Large intestine (tissue), 3 donors: Measurements from ENCODE around the gene RELA. TPM values are rescaled to one million over a fixed set of nuclear protein-coding genes. Genes with fewer than 3 reads are reported as not detected.

Experiments
- DNase-seq, 2 donors: peaks; one replicate each; pipeline versions ENCODE4 v3.0.0 to v3.0.0-alpha.2; 2013
- H3K27ac ChIP-seq: one replicate; pipeline ENCODE4 v1.5.1; 2013; ENCODE audit warnings: low read length
- H3K27me3 ChIP-seq: 2 replicates; pipeline ENCODE4 v1.6.1; 2013; ENCODE audit warnings: low read length; ENCODE audit not compliant: control insufficient read depth, insufficient read depth
- H3K36me3 ChIP-seq: 2 replicates; pipeline ENCODE4 v1.6.1; 2013; ENCODE audit warnings: low read length; ENCODE audit not compliant: control insufficient read depth, insufficient read depth
- H3K4me1 ChIP-seq: one replicate; pipeline ENCODE4 v1.6.1; 2013; ENCODE audit warnings: low read length; ENCODE audit not compliant: control insufficient read depth, insufficient read depth
- H3K4me3 ChIP-seq: one replicate; pipeline ENCODE4 v1.5.1; 2013; ENCODE audit warnings: low read length
- H3K9me3 ChIP-seq: one replicate; pipeline ENCODE4 v1.6.1; 2013; ENCODE audit warnings: mild to moderate bottlenecking, low read depth, low read length, moderate library complexity; ENCODE audit not compliant: control insufficient read depth
- WGBS: methylation state at CpG from one replicate; pipeline ENCODE4 v1.1.5; 2013; ENCODE audit warnings: low lambda C conversion rate; ENCODE audit not compliant: insufficient coverage; 5-methylcytosine and 5-hydroxymethylcytosine counted together
- polyA plus RNA-seq: library from polyadenylated mRNA; unstranded; fragments of 120-200 nt; gene quantifications from one replicate; pipeline ENCODE4 v1.2.1, GENCODE V29; 2013

Gene RELA
- polyA plus RNA-seq, 1 donor, result 53.8 TPM

DNA sequence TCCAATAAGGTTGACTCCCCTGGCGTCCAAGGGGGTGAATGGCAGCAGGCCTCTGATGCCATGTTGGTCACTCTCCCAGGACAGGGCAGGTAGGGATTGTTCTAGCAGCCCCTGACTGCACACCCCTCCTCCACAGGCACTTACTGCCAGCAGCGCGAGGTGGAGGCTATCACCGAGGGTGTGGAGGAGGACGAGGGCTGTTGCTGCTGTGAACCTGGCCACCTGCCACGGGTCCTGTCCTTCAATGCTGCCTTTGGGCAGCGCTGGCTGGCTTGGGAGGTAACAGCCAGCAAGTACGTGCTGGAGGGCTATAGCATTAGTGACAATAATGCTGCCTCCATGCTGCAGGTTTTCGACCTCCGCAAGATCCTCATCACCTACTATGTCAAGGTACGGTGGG is 32.5 kb downstream of the RELA start:
- DNase-seq, result no peak
- H3K27me3 ChIP-seq, result no peaks in the 10 kb centered on the region
- H3K36me3 ChIP-seq, result peaks cover 89% of the 10 kb centered on the region
- H3K4me3 ChIP-seq, result no peak overlapping the region
- H3K9me3 ChIP-seq, result no peaks in the 10 kb centered on the region
- no peak overlapping the region for H3K27ac ChIP-seq
- WGBS, result 100% methylated on average over 1 of the region's 11 CpGs
- H3K4me1 ChIP-seq, result no peaks in the 10 kb centered on the region

DNA sequence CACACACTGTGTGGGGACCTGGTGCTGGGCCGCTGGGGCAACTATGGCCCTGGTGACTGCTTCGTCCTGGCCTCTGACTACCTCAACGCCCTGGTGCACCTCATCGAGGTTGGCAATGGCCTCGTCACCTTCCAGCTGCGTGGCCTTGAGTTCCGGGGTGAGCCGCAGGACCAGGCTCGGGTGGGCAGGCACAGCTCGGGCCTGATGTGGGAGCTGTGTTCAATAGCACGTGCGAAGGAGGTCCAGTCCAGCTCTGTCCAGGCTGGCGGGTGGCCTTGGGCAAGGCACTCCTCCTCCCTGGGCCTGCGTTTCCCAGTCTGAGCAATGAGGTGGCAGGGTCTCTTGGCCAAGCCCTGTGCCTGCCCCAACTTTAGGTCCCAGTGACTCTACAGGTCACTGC is 33.1 kb downstream of the RELA start:
- Histone ChIP-seq H3K27me3 (no peaks in the 10 kb centered on the region), H3K4me3 (no peak overlapping the region), H3K27ac (no peak overlapping the region), H3K4me1 (no peaks in the 10 kb centered on the region), H3K36me3 (peaks cover 89% of the 10 kb centered on the region), H3K9me3 (no peaks in the 10 kb centered on the region)
- no peak for DNase-seq
- no CpG with 5 or more reads among the region's 14 CpGs for WGBS

DNA sequence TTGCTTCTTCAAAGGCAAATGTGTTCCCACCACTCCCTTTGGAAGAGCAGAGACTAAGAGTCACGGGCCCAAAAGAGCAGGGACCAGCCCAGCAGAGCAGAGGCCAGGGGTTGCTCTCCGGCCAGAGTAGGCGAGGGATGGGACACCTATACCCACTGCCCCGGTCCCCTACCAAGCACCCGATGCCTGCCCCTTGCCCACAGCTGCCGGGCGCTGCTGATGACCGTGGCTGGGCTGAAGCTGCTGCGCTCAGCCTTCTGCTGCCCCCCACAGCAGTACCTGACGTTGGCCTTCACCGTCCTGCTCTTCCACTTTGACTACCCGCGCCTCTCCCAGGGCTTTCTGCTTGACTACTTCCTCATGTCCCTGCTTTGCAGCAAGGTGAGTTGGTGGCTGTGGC is 35.5 kb downstream of the RELA start:
- DNase-seq, result no peak
- Histone ChIP-seq H3K4me1 (no peaks in the 10 kb centered on the region), H3K4me3 (no peak overlapping the region), H3K27me3 (no peaks in the 10 kb centered on the region), H3K27ac (no peak overlapping the region), H3K36me3 (peaks cover 89% of the 10 kb centered on the region), H3K9me3 (no peaks in the 10 kb centered on the region)
- WGBS, result no CpG with 5 or more reads among the region's 13 CpGs

DNA sequence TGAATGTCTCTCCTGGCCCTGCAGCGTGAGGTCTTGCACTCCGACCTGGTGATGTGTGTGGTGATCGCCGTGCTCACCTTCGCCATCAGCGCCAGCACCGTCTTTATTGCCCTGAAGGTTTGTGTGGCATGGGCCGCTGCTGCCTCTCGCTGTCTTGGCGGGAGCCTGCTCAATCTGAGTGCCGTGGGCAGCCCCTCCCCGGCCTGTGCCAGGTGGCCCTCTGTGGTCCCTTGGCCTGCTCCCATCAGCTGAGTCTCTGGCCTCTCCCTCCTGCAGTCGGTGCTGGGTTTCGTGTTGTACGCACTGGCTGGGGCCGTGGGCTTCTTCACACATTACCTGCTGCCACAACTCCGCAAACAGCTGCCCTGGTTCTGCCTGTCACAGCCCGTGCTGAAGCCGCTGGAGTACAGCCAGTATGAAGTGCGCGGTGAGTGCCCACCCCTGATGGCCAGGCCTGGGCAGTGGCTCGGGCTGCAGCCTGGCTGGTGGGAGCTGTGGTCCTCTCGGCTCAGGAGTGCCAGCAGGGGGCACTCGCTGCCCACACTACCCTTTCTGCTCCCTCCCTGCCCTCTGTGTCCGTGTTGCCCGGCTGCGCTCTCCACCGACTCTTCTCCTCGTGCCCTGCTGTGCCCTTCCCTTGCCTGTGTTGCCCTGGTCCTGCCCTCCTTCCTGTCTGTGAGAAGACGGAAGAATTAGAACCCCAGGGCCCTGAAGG is 36.9 kb downstream of the RELA start:
- Histone ChIP-seq H3K4me3 (no peak overlapping the region), H3K4me1 (no peaks in the 10 kb centered on the region), H3K27ac (no peak overlapping the region), H3K36me3 (peaks cover 94% of the 10 kb centered on the region), H3K9me3 (no peaks in the 10 kb centered on the region), H3K27me3 (no peaks in the 10 kb centered on the region)
- no CpG with 5 or more reads among the region's 30 CpGs for WGBS
- DNase-seq, result no peak

DNA sequence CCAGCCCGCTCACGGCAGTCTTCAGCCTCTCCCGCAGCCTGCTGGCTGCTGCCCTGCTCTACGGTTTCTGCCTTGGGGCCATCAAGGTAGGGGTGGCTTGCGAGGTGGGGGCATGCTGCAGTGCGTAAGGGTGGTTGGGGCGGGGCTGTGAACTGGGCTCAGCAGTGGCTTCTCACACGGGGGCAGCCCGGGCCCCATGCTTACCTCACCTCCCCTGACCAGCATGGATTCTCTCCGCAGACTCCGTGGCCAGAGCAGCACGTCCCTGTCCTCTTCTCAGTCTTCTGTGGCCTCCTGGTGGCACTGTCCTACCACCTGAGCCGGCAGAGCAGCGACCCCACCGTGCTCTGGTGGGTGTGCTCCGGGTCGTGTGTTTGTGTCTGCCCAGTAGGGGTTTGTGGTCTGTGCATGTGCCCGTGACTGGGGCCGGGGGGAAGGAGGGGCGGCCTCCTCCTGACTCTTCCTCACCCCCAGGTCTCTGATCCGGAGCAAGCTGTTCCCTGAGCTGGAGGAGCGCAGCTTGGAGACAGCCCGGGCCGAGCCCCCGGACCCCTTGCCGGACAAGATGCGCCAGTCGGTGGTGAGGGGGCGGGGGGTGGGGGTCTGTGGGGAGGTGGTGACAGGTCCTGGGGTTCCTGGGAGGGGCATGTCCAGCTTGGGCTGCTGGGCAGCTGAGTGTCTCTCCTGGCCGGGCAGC is 37.6 kb downstream of the RELA start:
- H3K27me3 ChIP-seq, result no peaks in the 10 kb centered on the region
- H3K36me3 ChIP-seq, result peaks cover 94% of the 10 kb centered on the region
- no peak overlapping the region for H3K27ac ChIP-seq
- WGBS, result no CpG with 5 or more reads among the region's 30 CpGs
- H3K4me1 ChIP-seq, result no peaks in the 10 kb centered on the region
- DNase-seq, result no peak
- no peak overlapping the region for H3K4me3 ChIP-seq
- no peaks in the 10 kb centered on the region for H3K9me3 ChIP-seq

DNA sequence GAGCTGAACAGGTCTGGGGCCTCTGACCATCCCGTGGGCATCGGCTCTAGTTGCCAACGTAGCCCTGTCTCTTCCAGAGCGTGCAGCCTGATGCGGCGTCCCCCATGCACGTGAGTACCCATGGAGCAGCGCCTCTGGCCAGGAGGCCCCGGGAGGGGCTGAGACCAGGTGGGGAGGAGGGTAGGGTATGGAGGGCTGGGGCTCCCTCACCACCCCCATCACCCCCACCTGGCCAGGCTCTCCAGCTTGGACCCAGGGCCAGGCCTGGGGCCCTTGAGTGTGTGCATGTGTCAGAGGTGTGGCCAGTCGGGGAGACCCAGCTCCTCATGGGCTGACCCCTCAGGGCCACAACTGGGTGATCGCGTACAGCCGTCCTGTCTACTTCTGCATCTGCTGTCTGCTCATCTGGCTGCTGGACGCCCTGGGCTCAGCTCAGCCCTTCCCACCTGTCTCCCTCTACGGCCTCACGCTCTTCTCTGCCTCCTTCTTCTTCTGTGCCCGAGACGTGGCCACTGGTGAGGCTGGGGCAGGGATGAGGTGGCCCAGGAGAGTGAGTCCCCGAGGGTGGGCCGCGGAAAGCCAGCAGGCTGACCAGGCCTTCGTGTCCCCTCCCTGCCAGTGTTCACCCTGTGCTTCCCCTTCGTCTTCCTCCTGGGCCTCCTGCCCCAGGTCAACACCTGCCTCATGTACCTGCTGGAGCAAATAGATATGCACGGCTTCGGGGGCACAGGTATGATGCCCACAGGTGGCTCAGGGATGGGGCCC is 38.7 kb downstream of the RELA start:
- no CpG with 5 or more reads among the region's 25 CpGs for WGBS
- no peak for DNase-seq
- no peaks in the 10 kb centered on the region for H3K9me3 ChIP-seq
- no peak overlapping the region for H3K27ac ChIP-seq
- no peaks in the 10 kb centered on the region for H3K4me1 ChIP-seq
- H3K36me3 ChIP-seq, result peaks cover 94% of the 10 kb centered on the region
- H3K4me3 ChIP-seq, result no peak overlapping the region
- no peaks in the 10 kb centered on the region for H3K27me3 ChIP-seq

DNA sequence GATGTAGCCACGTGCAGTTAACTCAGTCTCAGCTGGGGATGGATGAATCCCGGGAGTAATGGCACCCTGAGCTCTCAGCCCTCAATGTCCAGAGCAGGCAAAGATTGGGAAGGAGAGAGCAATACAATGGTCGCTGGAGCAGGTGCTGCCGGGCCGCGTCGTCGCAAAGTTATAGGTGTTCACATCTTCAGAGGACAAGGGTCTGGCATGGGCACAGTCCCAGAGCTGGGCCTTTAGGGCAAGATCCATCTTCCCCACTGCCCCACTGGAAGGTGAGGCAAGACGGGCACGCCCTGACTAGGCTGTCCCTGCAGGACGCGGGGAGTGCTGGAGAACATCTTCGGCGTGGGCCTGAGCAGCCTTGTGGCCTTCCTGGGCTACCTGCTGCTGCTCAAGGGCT is 39.5 kb downstream of the RELA start:
- H3K36me3 ChIP-seq, result peaks cover 94% of the 10 kb centered on the region
- no peak for DNase-seq
- no CpG with 5 or more reads among the region's 14 CpGs for WGBS
- H3K4me1 ChIP-seq, result no peaks in the 10 kb centered on the region
- H3K27me3 ChIP-seq, result no peaks in the 10 kb centered on the region
- no peaks in the 10 kb centered on the region for H3K9me3 ChIP-seq
- no peak overlapping the region for H3K4me3 ChIP-seq
- no peak overlapping the region for H3K27ac ChIP-seq

DNA sequence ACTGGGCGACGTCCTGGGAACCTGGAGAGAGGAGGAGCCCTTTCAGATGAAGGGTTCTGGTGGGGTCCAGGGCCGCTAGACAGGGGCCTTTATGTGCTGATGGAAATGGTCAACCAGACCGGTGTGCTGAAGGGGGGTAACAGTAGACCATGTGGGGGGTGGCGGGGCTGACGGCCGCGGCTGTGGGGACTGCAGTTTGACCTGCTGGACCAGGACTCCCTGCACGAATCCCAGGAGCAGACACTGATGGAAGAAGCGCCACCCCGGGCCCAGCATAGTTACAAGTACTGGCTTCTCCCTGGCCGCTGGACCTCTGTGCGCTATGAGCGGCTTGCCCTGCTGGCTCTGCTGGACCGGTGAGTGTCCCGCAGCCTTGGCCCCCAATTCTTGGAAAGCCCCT is 40.7 kb downstream of the RELA start:
- Histone ChIP-seq H3K9me3 (no peaks in the 10 kb centered on the region), H3K4me1 (peaks cover 5% of the 10 kb centered on the region), H3K4me3 (no peak overlapping the region), H3K36me3 (peaks cover 94% of the 10 kb centered on the region), H3K27me3 (no peaks in the 10 kb centered on the region), H3K27ac (no peak overlapping the region)
- WGBS, result no CpG with 5 or more reads among the region's 16 CpGs
- DNase-seq, result no peak

DNA sequence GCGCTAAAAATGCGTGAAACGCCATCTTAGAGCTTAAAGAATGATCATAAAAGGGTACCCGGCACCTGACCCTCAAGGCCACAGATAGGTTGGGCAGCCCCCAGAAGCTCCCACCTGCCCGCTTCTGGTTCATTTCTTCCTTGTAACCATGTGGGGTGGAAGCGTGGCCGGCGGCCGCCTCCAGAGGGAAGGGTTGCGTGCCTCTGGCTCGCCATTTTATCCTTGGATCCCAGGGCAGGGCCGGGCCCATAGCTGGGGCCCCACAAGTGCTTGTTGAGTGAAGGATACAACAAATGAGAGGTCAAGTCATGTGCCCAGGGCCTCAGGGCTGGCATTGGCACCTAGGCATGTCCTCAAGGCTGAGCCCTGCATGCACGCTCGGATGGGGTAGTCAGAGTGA is 41.3 kb downstream of the RELA start:
- Histone ChIP-seq H3K9me3 (no peaks in the 10 kb centered on the region), H3K4me1 (peaks cover 10% of the 10 kb centered on the region), H3K4me3 (no peak overlapping the region), H3K27ac (no peak overlapping the region), H3K27me3 (no peaks in the 10 kb centered on the region), H3K36me3 (peaks cover 88% of the 10 kb centered on the region)
- no CpG with 5 or more reads among the region's 14 CpGs for WGBS
- no peak for DNase-seq

DNA sequence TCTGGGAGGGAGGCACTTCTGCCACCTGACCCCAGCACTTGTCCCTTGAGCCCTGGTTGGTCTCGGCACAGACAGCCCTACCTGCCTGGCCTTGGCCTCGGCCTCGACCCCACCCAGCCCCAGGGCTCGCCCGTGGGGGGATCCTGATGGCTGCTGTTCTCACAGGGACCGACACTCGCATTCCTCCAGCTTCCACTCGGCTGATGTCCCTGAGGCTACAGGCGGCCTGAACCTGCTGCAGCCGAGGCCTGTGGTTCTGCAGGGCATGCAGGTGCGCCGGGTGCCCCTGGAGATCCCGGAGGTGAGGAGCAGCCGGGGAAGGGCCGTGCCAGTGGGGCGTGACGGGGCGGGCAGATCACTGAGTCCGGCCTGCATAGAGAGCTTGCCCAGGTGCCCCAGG is 42.0 kb downstream of the RELA start:
- no peak for DNase-seq
- H3K27me3 ChIP-seq, result no peaks in the 10 kb centered on the region
- H3K27ac ChIP-seq, result no peak overlapping the region
- no peak overlapping the region for H3K4me3 ChIP-seq
- peaks cover 10% of the 10 kb centered on the region for H3K4me1 ChIP-seq
- H3K9me3 ChIP-seq, result no peaks in the 10 kb centered on the region
- peaks cover 82% of the 10 kb centered on the region for H3K36me3 ChIP-seq
- no CpG with 5 or more reads among the region's 19 CpGs for WGBS
